ENCODE data around the gene DPH1. TPM values are rescaled to one million over a fixed set of nuclear protein-coding genes. Genes with fewer than 3 reads are reported as not detected.

Gene DPH1
- total RNA-seq = 22.4 TPM

DNA sequence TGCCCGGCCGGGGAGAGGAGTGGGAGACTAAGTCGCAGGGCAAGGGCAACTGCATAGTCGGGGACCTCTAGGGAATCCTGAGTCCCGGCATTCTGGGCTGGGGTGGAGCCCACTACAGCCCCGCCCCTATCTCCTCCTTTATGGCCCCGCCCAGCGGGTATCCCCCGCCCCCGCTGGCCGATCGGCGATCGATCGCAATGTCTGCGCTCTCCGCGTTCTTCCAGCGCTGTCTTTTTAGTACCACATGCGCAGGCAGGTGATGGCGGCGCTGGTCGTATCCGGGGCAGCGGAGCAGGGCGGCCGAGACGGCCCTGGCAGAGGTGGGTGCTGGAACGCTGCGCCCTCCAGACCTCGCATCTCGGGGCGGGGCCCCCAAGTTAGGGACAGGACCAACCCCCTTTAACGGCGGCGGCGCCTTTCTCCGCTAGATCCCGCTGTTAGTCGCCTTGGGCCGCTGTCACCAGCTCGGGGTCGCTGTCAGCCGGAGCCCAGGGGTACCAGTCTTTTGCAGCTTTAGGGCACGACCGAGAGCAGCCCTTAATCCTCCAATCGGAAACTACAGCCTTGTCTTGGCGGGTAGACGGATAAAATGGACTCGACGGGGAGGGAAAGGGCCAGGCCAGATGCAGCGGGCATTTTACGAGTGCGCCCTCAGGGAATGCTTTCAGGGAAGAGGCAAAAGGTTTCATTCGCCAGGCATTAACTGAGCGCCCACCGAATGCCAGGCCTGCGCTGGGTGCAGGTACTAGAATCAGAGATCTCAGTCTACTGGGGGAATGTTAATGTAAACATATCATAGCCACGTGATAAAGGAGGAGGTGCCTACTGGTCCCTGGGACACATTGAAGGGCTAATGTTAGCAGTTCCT is at the start of gene DPH1:
TSS of gene DPH1 (plus strand) at position 243 of the 868 bp plus-strand sequence. CDS start at position 260, 17 bp downstream.

DNA sequence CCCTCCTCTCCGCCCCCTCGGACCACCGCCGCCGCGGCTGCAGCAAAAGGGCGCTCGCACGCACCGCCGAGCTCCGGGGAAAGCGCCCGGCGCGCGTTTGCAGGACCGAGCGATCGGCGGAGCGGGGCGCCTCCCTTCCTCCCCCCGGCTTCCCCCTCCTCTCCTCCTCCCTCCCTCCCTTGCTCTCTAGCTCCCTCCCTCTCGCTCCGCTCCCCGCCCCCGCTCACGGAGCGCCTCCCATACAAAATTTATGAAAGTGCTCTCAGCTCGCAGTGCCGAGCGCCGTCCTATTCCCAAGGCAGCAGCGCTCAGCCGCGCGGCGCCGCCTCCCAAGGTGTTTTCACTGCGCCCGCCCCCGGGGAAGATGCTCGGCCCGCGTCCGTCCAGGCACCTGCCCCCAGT is 4.7 kb upstream of the DPH1 start, which contains the start of gene RTN4RL1:
TSS of gene RTN4RL1 (minus strand) at position 115 of the 402 bp plus-strand sequence. CDS start 469 bp downstream, outside the sequence.

DNA sequence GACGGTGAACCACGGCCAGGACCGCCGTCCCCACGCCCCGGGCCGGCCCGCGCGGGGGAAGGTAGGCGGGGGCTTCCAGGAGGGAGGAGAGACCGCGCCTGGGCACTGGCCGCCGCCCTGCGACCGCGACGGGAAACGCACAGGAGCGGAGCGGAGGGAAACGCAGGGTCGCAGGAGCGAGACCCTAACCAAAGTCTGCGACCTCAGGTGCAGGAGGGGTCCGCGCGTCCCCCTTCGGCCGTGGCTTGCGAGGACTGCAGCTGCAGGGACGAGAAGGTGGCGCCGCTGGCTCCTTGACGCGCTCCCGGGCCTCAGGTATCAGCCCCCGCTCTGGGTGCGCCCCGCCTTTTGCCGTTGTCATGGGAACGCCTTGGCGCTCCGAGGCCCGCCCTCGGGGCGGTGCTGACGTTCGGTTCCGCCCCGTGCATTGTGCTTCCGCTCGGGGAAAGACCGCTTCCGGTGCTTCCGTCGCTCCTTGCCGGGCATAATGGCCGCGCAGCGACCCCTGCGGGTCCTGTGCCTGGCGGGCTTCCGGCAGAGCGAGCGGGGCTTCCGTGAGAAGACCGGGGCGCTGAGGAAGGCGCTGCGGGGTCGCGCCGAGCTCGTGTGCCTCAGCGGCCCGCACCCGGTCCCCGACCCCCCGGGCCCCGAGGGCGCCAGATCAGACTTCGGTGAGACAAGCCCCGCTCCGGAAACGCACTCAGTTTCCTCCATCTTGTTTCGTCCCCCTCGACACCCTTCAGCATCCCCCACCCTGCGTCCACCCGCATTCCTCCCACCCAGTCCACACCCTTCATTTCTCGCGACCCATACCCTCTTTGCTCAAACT is 11.8 kb downstream of the DPH1 start, which contains the start of gene OVCA2:
TSS of gene OVCA2 (plus strand) at position 462 of the 829 bp plus-strand sequence. CDS start at position 488, 26 bp downstream.

DNA sequence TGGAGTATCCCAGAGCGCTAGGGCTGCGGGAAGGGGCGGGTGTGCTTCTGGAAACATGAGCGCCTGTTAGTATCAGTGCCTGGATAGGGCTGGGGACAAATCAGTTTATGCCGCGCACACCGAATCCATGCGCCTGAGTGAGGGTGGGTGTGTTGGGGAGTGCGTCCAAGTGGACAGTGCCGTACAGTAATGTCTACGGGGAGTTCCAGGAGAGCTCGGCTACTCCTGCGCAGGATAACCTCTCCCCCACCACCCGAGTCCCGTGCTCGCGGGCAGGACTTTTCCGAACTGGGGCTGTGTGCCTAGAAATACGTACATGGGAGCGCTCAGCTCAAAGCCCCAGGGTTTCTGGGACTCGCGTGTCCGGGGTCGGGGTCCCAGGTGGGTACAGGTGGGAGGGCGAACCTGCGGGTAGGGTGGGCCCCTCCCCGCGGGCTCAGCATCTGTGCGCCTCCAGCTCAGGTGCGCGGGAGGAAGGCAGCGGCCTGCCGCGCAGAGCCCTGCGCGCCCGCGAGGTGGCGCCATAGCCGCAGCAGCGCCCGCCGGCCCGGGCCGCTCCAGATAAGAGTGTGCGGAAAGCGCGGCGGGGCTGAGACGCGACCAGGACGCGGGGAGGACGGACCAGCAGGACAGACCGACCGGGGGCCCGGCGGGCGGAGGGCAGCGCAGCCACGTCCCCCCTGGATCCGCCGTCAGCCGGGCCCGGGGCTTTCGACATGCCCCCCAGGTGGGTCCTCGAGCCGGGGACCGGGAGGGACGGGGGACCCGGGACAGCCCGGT is 24.7 kb downstream of the DPH1 start, which contains the start of gene HIC1:
TSS of gene HIC1 (plus strand) at position 592 of the 780 bp plus-strand sequence. CDS start 1,588 bp downstream, outside the sequence.

Small RNA genes within 50 kb of the gene (small RNA-seq; reads per million reads assigned to genes)
- not detected for gene AC090617.9
- gene MIR132 = 46.0 reads per million, percentile 96 among the genes with 10 or more reads in this experiment
- gene MIR212 = 33.5 reads per million, percentile 95 among the genes with 10 or more reads in this experiment
- not detected for gene OVCA2

Other genes starting within 250 kb of the DPH1 start
- 13.1 TPM for gene SMYD4, start 200.3 kb upstream of the DPH1 start, total RNA-seq
- 18.9 TPM for gene RPA1, start 200.1 kb upstream of the DPH1 start, total RNA-seq
- gene RTN4RL1, start 4.8 kb upstream of the DPH1 start, total RNA-seq = 14.3 TPM
- 11.8 TPM for gene OVCA2, start 11.9 kb downstream of the DPH1 start, total RNA-seq
- gene HIC1, start 24.9 kb downstream of the DPH1 start, total RNA-seq = 4.2 TPM

Measured in diencephalon (tissue), 1 donor.